DND-41 (cell line): Measurements from ENCODE around the gene VPS4B.
"Not testable (repeated sequence)": the region's sequence is repeated elsewhere in the genome, so short reads cannot be mapped to it uniquely, and the experiment has no call there.

ENCODE experiments used
- ATAC-seq: fragments of 200-7000 bp; cut with Tn5 transposase; 3 replicates; pipeline ENCODE4 v1.9.1; 2021; ENCODE audit warnings: low read depth; ENCODE audit not compliant: insufficient read depth
- DNase-seq: peaks from one replicate; pipeline ENCODE4 v3.0.0-alpha.2; 2020
- H2AFZ ChIP-seq: 2 replicates; pipeline ENCODE4 v1.6.0; 2012; ENCODE audit warnings: low read depth, low read length
- H3K27ac ChIP-seq: 2 replicates; pipeline ENCODE4 v1.5.1; 2012; ENCODE audit warnings: low read length, inconsistent platforms
- H3K27me3 ChIP-seq: fragments of 200-600 bp; sonication (generic); 2 replicates; pipeline ENCODE4 v1.6.0; 2012; ENCODE audit warnings: low read length, mild to moderate bottlenecking, inconsistent platforms; ENCODE audit not compliant: insufficient read depth, poor library complexity
- H3K36me3 ChIP-seq: 2 replicates; pipeline ENCODE4 v1.5.1; 2012; ENCODE audit warnings: low read length, inconsistent platforms; ENCODE audit not compliant: insufficient read depth
- H3K4me1 ChIP-seq: 2 replicates; pipeline ENCODE4 v1.5.1; 2012; ENCODE audit warnings: mild to moderate bottlenecking, low read length; ENCODE audit not compliant: insufficient read depth
- H3K4me2 ChIP-seq: 2 replicates; pipeline ENCODE4 v1.6.0; 2012; ENCODE audit warnings: mild to moderate bottlenecking, moderate library complexity, low read length, inconsistent platforms; ENCODE audit not compliant: insufficient read depth
- H3K4me3 ChIP-seq, 2 experiments: fragments of 200-600 bp in 1 of 2; shearing (Covaris generic) in 1 of 2; 2 replicates each; pipeline ENCODE4 v1.5.1; 2012 to 2016; ENCODE audit warnings: inconsistent platforms in 2 of 2, low read length in 2 of 2, mild to moderate bottlenecking in 2 of 2, low read depth in 1 of 2, moderate library complexity in 1 of 2
- H3K79me2 ChIP-seq: 2 replicates; pipeline ENCODE4 v1.6.0; 2012; ENCODE audit warnings: low read length, inconsistent platforms; ENCODE audit not compliant: insufficient read depth
- H3K9ac ChIP-seq: 2 replicates; pipeline ENCODE4 v1.6.0; 2012; ENCODE audit warnings: low read depth, mild to moderate bottlenecking, inconsistent platforms, low read length, moderate library complexity
- H3K9me3 ChIP-seq: 2 replicates; pipeline ENCODE4 v1.5.1; 2012; ENCODE audit warnings: low read length, moderate library complexity, mild to moderate bottlenecking, inconsistent platforms; ENCODE audit not compliant: insufficient read depth, severe bottlenecking
- H4K20me1 ChIP-seq: 2 replicates; pipeline ENCODE4 v1.6.0; 2012; ENCODE audit warnings: low read length; ENCODE audit not compliant: insufficient read depth
- CTCF ChIP-seq: IDR thresholded peaks from 2 replicates; pipeline ENCODE4 v1.5.1; 2012; ENCODE audit warnings: borderline replicate concordance, low read length, moderate library complexity, mild to moderate bottlenecking; ENCODE audit not compliant: poor library complexity, severe bottlenecking; ENCODE audit errors: extremely low read depth
- EZH2 ChIP-seq: IDR thresholded peaks from 3 replicates; pipeline ENCODE4 v1.6.1; 2012; ENCODE audit warnings: borderline replicate concordance, low read depth, mild to moderate bottlenecking, moderate library complexity, low read length, inconsistent platforms; ENCODE audit not compliant: severe bottlenecking

VPS4B gene

DNA sequence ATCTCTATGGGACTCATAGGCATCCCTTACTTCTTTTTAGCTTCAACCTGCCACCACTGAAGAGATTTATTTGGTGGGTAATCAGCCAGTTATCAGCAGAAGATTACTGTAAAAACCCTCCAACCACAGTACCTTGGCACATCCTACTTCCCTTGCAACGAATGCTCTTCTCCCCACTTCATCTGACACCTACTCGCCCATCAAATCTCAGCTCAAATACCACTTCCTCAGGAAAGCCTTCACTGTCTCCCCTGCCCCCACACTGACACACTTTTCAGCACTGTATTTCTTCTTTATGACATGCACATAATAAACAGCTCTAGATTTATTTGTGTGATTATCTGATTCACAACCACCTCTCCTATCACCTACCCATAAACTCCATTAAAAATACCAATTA, 58.3 kb downstream of the VPS4B start:
- Histone ChIP-seq H2AFZ (no peak overlapping the region), H3K4me2 (no peak overlapping the region), H3K9ac (no peak overlapping the region), H3K27ac (no peak overlapping the region), H3K9me3 (no peaks in the 10 kb centered on the region), H3K4me1 (peaks cover 41% of the 10 kb centered on the region), H3K27me3 (no peaks in the 10 kb centered on the region), H3K36me3 (peaks cover 29% of the 10 kb centered on the region), H4K20me1 (peaks cover 10% of the 10 kb centered on the region), H3K4me3 (no peak overlapping the region), H3K79me2 (peaks cover 28% of the 10 kb centered on the region)
- ATAC-seq (no peak), DNase-seq (peak; percentile 61)
- no peak for TF ChIP-seq EZH2
- TF ChIP-seq CTCF, result no peak

- H3K27me3 ChIP-seq, H3K4me2 ChIP-seq, H2AFZ ChIP-seq, H3K9me3 ChIP-seq, H3K27ac ChIP-seq, H3K9ac ChIP-seq, DNase-seq, ATAC-seq, H3K4me3 ChIP-seq: not testable (repeated sequence)
- Histone ChIP-seq H3K36me3 (peaks cover 32% of the 10 kb centered on the region), H3K79me2 (peaks cover 26% of the 10 kb centered on the region), H4K20me1 (peaks cover 10% of the 10 kb centered on the region), H3K4me1 (peaks cover 36% of the 10 kb centered on the region)
Measured at GRCh38 chr18:63363420-63363819, 58.9 kb downstream of the VPS4B start.

DNA sequence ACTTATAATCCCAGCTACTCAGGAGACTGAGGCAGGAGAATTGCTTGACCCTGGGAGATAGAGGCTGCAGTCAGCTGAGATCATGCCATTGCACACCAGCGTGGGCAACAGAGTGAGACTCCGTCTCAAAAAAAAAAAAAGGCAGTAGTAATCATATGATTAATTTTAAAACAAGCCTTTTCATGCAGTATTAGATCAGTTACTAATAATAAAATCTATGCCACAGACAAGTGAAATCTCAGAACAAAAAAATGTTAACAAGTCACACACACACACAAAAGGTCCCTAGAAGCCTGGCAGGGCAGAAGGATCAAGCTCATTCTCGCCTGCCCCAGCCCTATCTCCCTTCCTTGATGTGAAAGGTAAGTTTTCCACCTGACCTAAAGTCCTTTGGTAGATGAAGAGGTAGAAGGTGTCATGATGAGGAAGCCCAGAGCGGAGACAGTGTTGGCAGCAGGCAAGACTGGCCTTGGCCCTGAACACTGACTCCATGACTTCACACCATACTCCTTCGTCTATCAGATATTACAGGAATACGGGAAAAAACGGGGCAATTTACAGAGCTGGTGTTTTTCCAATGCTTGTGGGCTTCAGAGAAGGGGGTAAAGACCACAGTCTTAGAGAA, 65.9 kb downstream of the VPS4B start:
- no peaks in the 10 kb centered on the region for H4K20me1 ChIP-seq
- no peak for ATAC-seq
- H3K9ac ChIP-seq, result no peak overlapping the region
- no peaks in the 10 kb centered on the region for H3K79me2 ChIP-seq
- H3K4me1 ChIP-seq, result no peaks in the 10 kb centered on the region
- H3K36me3 ChIP-seq, result peaks cover 65% of the 10 kb centered on the region
- H3K9me3 ChIP-seq, result no peaks in the 10 kb centered on the region
- no peak for TF ChIP-seq EZH2
- no peak for TF ChIP-seq CTCF
- no peak overlapping the region for H3K4me2 ChIP-seq
- no peak for DNase-seq
- no peak overlapping the region for H3K4me3 ChIP-seq
- no peaks in the 10 kb centered on the region for H3K27me3 ChIP-seq
- no peak overlapping the region for H3K27ac ChIP-seq
- no peak overlapping the region for H2AFZ ChIP-seq

DNA sequence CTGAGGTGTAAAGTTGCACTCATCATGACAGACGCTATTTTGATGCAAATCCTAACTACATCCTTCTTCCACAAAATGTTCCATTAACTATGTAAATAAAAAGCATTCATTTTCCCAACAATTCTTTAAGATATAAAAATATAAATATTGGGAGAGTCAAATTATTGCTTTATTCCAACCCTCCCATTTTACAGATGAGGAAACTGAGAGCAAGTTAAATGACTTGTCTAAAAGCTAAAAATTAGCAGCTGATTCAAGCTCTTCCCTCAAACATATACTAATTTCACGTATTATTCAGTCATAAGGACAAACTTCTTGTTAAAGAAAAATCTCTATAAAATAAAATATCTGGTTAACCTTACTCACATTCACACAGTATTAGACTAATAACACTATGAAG, 72.0 kb downstream of the VPS4B start:
- Histone ChIP-seq H2AFZ (no peak overlapping the region), H3K27ac (no peak overlapping the region), H3K4me1 (no peaks in the 10 kb centered on the region), H3K9me3 (no peaks in the 10 kb centered on the region), H3K9ac (no peak overlapping the region), H3K4me2 (no peak overlapping the region), H3K36me3 (peaks cover 85% of the 10 kb centered on the region), H3K27me3 (no peaks in the 10 kb centered on the region), H3K4me3 (no peak overlapping the region), H4K20me1 (no peaks in the 10 kb centered on the region), H3K79me2 (no peaks in the 10 kb centered on the region)
- no peak for DNase-seq
- no peak for TF ChIP-seq EZH2
- TF ChIP-seq CTCF, result no peak
- ATAC-seq, result no peak
